SJSA1 (cell line): ENCODE data around the gene SRP19. TPM values are rescaled to one million over a fixed set of nuclear protein-coding genes. Genes with fewer than 3 reads are reported as not detected.
A peak's percentile ranks its signal among the peaks of the same experiment; 100 is the strongest.

Experiments used
- DNase-seq, 2 experiments: peaks; one replicate each; pipeline ENCODE4 v3.0.0-alpha.2; 2015 to 2020; ENCODE audit warnings: low spot score in 2 of 2, low read depth in 1 of 2
- H3K27ac ChIP-seq: fragments of 250-450 bp; sonication (Bioruptor Pico); 2 replicates; pipeline ENCODE4 v1.5.1; 2020; ENCODE audit warnings: mild to moderate bottlenecking, moderate library complexity
- H3K27me3 ChIP-seq: fragments of 250-450 bp; sonication (Bioruptor Pico); replicated peaks from 2 replicates; pipeline ENCODE4 v1.5.1; 2020; ENCODE audit warnings: mild to moderate bottlenecking, moderate library complexity
- H3K36me3 ChIP-seq: fragments of 250-450 bp; sonication (Bioruptor Pico); 2 replicates; pipeline ENCODE4 v1.5.1; 2020; ENCODE audit warnings: mild to moderate bottlenecking
- H3K4me1 ChIP-seq: fragments of 250-450 bp; sonication (Bioruptor Pico); replicated peaks from 2 replicates; pipeline ENCODE4 v1.6.1; 2021; ENCODE audit warnings: mild to moderate bottlenecking
- H3K4me3 ChIP-seq: fragments of 250-450 bp; sonication (Bioruptor Pico); 2 replicates; pipeline ENCODE4 v1.5.1; 2020; ENCODE audit warnings: mild to moderate bottlenecking
- H3K9me3 ChIP-seq: fragments of 250-450 bp; sonication (Bioruptor Pico); replicated peaks from 2 replicates; pipeline ENCODE4 v1.5.1; 2020; ENCODE audit warnings: mild to moderate bottlenecking
- total RNA-seq: library from RNA; depleted of rRNA; stranded (reverse); fragments of >200 nt; shearing (Covaris generic); gene quantifications from 2 replicates; pipeline ENCODE4 v1.2.3, GENCODE V29; 2014; rRNA removed

Gene SRP19
- total RNA-seq, 1 experiment from 2014 or later, result 132 TPM

DNA sequence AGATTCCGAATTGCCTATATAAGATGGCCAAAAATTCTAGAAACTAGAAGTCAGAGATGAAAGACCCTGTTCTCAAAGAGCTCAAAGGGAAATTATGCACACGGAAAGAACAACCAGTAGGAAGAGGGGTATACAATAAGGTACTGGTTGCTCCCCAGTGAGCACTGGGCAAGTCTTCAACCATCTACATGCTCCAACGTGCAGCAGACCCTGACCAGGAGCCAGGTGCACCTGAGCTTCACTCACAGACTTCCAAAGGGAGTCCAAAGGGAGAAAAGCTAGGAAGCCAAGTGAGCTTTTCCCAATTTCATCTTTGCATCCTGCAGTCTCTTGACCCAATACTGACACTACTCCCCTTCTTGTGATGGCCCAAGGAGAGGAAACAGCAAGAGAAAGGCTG, 57.0 kb downstream of the SRP19 start:
- Histone ChIP-seq H3K4me1 (peaks cover 28% of the 10 kb centered on the region), H3K36me3 (peaks cover 77% of the 10 kb centered on the region), H3K4me3 (no peak overlapping the region), H3K9me3 (no peaks in the 10 kb centered on the region; the same call in 1 of the 2 replicates), H3K27me3 (no peaks in the 10 kb centered on the region), H3K27ac (no peak overlapping the region)
- DNase-seq, result no peak

DNA sequence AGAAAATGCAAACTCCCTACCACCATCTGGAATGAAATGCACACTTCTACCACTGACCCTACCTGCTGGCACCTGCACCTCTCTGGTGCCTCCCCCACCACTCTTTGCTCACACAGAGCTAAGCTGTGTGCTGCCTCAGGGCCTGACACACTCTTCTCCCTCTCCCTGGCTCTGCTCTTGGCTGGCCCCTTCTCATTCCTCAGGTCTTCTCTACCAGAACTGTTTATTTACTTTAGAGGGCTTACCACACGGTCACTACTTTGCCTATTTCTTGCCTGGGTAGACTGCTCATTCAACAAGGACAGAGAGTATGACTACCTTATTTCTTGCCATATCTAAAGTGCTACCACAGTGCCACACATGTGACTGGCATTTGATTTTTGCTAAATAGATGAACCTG, 57.6 kb downstream of the SRP19 start:
- peak; percentile 52 to 56 for DNase-seq
- Histone ChIP-seq H3K36me3 (peaks cover 74% of the 10 kb centered on the region), H3K4me1 (peaks cover 24% of the 10 kb centered on the region)

More for the DNA sequence above, 57.6 kb downstream of the SRP19 start:
- H3K4me3 ChIP-seq, result no peak overlapping the region
- no peak overlapping the region for H3K27ac ChIP-seq
- no peaks in the 10 kb centered on the region for H3K27me3 ChIP-seq
- no peaks in the 10 kb centered on the region; the same call in 1 of the 2 replicates for H3K9me3 ChIP-seq

Other genes starting within 250 kb of the SRP19 start
- 29.3 and 44.7 TPM in 2 replicates for gene APC, start 123.4 kb upstream of the SRP19 start, total RNA-seq
- gene REEP5, start 60.9 kb downstream of the SRP19 start, total RNA-seq, result 57.0 and 76.3 TPM in 2 replicates
- gene DCP2, start 115.5 kb downstream of the SRP19 start, total RNA-seq, result 40.2 and 56.8 TPM in 2 replicates